Measurements from ENCODE around the gene ELK3.

Gene ELK3

DNA sequence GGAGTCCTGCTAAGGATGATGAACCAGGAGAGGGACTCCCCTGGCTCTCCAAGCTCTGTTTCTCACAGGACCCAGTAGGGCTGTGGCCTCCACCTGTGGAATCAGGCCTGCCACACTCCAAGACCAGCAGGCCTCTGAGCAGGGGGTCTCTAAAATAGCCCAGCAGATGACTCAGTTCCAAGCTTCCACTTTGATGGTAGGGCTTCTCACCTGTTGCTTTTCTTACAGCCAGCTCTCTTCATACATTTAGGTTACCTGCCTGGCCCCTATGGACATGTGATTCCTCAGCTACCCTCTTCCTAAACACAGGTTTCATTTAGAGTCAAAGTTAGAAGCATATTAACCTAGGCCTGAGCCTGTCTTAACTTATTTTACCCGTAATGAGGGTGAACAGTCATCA lies 26.7 kb upstream of the ELK3 start:
- Histone ChIP-seq H3K4me3 (ENCODE audit: low read depth in 1 of 2, low read length in 2 of 2) (no peak overlapping the region), H3K36me3 (ENCODE audit: control insufficient read depth in 1 of 2, insufficient read depth in 2 of 2, low read length in 2 of 2) (no peaks in the 10 kb centered on the region), H3K9me3 (ENCODE audit: control insufficient read depth in 1 of 2, low read length in 2 of 2) (no peaks in the 10 kb centered on the region), H3K4me1 (ENCODE audit: control insufficient read depth in 1 of 2, insufficient read depth in 2 of 2, low read length in 2 of 2) (no peaks in the 10 kb centered on the region), H3K27me3 (ENCODE audit: low read depth, low read length) (no peaks in the 10 kb centered on the region), H3K27ac (ENCODE audit: low read length) (no peak overlapping the region)

DNA sequence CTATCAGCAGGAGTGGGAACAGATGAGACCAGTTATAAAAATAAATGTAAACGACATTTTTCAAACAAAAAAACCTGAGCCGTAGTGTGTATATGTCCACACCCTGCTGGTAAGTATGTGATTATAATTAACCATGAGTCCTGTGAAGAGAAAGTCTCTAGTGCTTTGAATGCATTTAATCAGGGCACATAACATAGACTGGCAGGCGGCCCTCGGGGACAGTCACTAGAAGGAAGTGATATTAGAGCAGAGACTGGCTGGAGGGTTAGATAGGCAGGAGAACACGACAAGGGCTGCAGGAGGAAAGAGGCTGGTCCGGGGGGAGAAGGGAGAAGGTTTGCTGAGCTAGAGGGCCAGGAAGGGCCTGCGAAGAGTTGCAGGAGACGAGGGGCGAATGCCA lies 23.8 kb upstream of the ELK3 start:
- Histone ChIP-seq H3K27me3 (ENCODE audit: low read depth, low read length) (no peaks in the 10 kb centered on the region), H3K9me3 (ENCODE audit: control insufficient read depth in 1 of 2, low read length in 2 of 2) (no peaks in the 10 kb centered on the region), H3K27ac (ENCODE audit: low read length) (no peak overlapping the region), H3K4me1 (ENCODE audit: control insufficient read depth in 1 of 2, insufficient read depth in 2 of 2, low read length in 2 of 2) (no peaks in the 10 kb centered on the region), H3K4me3 (ENCODE audit: low read depth in 1 of 2, low read length in 2 of 2) (no peak overlapping the region), H3K36me3 (ENCODE audit: control insufficient read depth in 1 of 2, insufficient read depth in 2 of 2, low read length in 2 of 2) (no peaks in the 10 kb centered on the region)

DNA sequence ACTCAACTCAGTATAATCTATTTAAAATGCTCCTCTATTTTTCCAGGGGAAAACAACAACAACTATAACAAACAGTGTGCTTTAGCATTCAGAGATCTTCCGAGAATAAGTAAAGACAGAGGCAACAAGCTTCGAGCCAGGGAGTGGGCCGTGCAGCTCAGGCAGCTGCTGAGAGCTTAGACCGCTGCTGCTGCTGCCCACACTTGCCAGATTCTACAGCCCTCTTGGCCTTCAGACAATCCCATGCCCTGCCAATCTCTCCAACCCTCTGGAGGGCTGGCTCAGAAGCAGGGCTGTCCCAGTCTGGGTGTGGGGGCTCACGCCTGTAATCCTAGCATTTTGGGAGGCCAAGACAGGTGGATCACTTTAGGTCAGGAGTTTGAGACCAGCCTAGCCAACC lies 23.4 kb upstream of the ELK3 start:
- Histone ChIP-seq H3K4me1 (ENCODE audit: control insufficient read depth in 1 of 2, insufficient read depth in 2 of 2, low read length in 2 of 2) (no peaks in the 10 kb centered on the region), H3K4me3 (ENCODE audit: low read depth in 1 of 2, low read length in 2 of 2) (no peak overlapping the region), H3K36me3 (ENCODE audit: control insufficient read depth in 1 of 2, insufficient read depth in 2 of 2, low read length in 2 of 2) (no peaks in the 10 kb centered on the region), H3K27me3 (ENCODE audit: low read depth, low read length) (no peaks in the 10 kb centered on the region), H3K27ac (ENCODE audit: low read length) (no peak overlapping the region), H3K9me3 (ENCODE audit: control insufficient read depth in 1 of 2, low read length in 2 of 2) (no peaks in the 10 kb centered on the region)

DNA sequence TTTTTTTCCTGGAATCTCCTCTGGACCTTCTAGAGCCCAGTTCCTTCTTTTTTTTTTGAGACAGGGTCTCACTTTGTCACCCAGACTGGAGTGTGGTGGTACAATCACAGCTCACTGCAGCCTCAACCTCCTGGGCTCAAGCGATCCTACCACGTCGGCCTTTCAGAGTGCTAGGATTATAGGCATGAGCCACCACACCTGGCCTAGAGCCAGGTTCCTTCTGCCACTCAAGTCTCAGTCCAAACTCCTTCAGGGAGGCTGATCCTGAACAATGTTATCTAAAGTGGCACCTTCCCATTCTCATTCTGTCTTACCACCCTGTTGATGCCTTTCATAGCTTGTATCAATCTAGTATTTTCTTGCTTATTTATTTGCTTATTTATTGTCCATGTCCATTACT lies 22.3 kb upstream of the ELK3 start:
- H3K36me3 ChIP-seq (ENCODE audit: control insufficient read depth in 1 of 2, insufficient read depth in 2 of 2, low read length in 2 of 2), result no peaks in the 10 kb centered on the region
- no peaks in the 10 kb centered on the region for H3K27me3 ChIP-seq (ENCODE audit: low read depth, low read length)
- H3K9me3 ChIP-seq (ENCODE audit: control insufficient read depth in 1 of 2, low read length in 2 of 2), result peaks cover 6 to 10% of the 10 kb centered on the region in 2 donors
- no peaks in the 10 kb centered on the region for H3K4me1 ChIP-seq (ENCODE audit: control insufficient read depth in 1 of 2, insufficient read depth in 2 of 2, low read length in 2 of 2)
- no peak overlapping the region for H3K4me3 ChIP-seq (ENCODE audit: low read depth in 1 of 2, low read length in 2 of 2)
- no peak overlapping the region for H3K27ac ChIP-seq (ENCODE audit: low read length)

DNA sequence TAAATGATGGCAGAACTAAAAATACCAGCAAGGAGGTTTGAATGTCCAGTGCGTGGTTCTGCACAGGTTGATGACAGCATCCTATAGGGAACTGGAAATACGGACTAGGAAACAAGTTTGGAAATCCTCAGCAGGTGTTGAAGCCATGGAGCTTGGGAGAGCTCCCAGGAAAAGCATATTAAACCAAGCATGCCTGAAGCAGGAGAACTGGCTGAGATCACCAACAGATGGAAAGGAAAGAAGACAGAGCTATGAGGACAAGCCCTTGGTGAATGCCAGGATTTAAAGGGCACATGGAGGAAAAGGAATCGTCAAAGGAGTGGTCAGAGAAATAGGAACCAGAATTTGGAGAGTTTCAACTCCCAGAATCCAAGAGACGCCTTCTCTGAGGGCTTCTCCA lies 21.2 kb upstream of the ELK3 start:
- H3K4me1 ChIP-seq (ENCODE audit: control insufficient read depth in 1 of 2, insufficient read depth in 2 of 2, low read length in 2 of 2), result no peaks in the 10 kb centered on the region
- H3K9me3 ChIP-seq (ENCODE audit: control insufficient read depth in 1 of 2, low read length in 2 of 2), result peaks cover 9 to 11% of the 10 kb centered on the region in 2 donors
- no peaks in the 10 kb centered on the region for H3K36me3 ChIP-seq (ENCODE audit: control insufficient read depth in 1 of 2, insufficient read depth in 2 of 2, low read length in 2 of 2)
- no peaks in the 10 kb centered on the region for H3K27me3 ChIP-seq (ENCODE audit: low read depth, low read length)
- no peak overlapping the region for H3K27ac ChIP-seq (ENCODE audit: low read length)
- no peak overlapping the region for H3K4me3 ChIP-seq (ENCODE audit: low read depth in 1 of 2, low read length in 2 of 2)

DNA sequence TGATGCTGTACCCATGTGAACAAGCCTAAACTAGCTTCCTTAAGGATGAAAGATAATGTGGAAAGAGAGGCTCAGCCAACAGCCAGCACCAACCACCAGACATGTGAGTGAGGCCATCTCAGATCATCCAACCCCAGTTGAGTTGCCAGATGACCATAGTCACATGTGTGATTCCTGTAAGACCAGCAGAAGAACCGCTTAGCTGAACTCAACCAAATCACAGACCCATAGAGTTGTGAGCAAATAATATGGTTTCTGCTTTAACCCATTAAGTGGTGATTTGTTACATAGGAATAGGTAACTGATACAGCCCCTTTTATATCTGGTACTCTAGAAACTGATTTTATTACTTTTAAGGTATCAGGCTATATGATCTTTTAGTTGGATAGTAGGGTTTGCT lies 17.6 kb upstream of the ELK3 start:
- no peaks in the 10 kb centered on the region for H3K36me3 ChIP-seq (ENCODE audit: control insufficient read depth in 1 of 2, insufficient read depth in 2 of 2, low read length in 2 of 2)
- H3K9me3 ChIP-seq (ENCODE audit: control insufficient read depth in 1 of 2, low read length in 2 of 2), result peaks cover 9 to 11% of the 10 kb centered on the region in 2 donors
- H3K27ac ChIP-seq (ENCODE audit: low read length), result no peak overlapping the region
- no peaks in the 10 kb centered on the region for H3K27me3 ChIP-seq (ENCODE audit: low read depth, low read length)
- H3K4me3 ChIP-seq (ENCODE audit: low read depth in 1 of 2, low read length in 2 of 2), result no peak overlapping the region
- H3K4me1 ChIP-seq (ENCODE audit: control insufficient read depth in 1 of 2, insufficient read depth in 2 of 2, low read length in 2 of 2), result no peaks in the 10 kb centered on the region

DNA sequence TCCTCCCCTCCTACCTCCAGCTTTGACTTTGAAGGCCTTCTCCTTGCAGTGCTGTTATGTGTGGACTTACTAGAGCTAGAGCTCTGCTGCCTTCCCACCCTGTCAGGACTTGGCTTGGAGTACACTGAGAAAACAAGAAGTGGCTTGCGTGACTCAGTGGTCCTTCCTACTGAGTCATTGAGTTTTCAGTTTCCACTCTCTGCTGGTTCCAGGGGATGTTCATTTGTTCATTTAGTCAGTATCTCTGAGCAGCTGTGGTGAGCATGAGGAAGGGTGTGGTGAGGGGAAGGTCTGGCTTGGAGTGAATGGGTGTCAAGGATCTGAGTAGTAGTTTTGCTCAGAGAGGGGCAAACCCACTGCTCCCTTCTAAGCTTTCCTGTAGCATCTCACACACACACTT lies 17.2 kb upstream of the ELK3 start:
- no peaks in the 10 kb centered on the region for H3K36me3 ChIP-seq (ENCODE audit: control insufficient read depth in 1 of 2, insufficient read depth in 2 of 2, low read length in 2 of 2)

DNA sequence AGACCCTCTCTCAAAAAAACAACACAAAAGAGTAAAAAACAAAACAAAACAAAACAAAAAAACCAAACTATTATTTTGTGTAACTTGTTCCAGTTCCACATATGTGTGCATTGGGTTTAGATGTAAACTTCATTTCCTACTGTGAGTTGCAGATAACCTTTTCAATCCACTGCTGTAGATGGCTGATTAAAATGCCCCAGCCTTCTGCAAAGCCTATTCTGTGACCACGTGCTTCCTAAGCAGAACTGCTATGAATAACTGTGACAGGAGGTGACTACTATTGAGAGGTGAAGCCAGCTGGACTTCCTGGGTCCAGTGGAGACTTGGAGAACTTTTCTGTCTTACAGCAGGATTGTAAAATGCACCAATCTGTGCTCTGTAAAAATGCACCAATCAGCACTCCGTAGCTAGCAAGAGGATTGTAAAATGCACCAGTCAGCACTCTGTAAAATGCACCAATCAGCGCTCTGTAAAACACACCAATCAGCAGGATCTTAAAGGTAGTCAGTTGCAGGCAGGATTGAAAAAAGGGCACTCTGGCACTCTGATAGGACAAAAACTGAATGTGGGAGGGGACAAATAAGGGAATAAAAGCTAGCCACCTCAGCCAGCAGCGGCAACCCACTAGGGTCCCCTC lies 10.3 kb upstream of the ELK3 start:
- Histone ChIP-seq H3K9me3 (ENCODE audit: control insufficient read depth in 1 of 2, low read length in 2 of 2) (no peaks in the 10 kb centered on the region), H3K4me3 (ENCODE audit: low read depth in 1 of 2, low read length in 2 of 2) (no peak overlapping the region), H3K27me3 (ENCODE audit: low read depth, low read length) (no peaks in the 10 kb centered on the region)

More for the DNA sequence above, 17.2 kb upstream of the ELK3 start:
- no peak overlapping the region for H3K27ac ChIP-seq (ENCODE audit: low read length)
- peaks cover 9 to 11% of the 10 kb centered on the region in 2 donors for H3K9me3 ChIP-seq (ENCODE audit: control insufficient read depth in 1 of 2, low read length in 2 of 2)
- H3K4me3 ChIP-seq (ENCODE audit: low read depth in 1 of 2, low read length in 2 of 2), result no peak overlapping the region
- no peaks in the 10 kb centered on the region for H3K4me1 ChIP-seq (ENCODE audit: control insufficient read depth in 1 of 2, insufficient read depth in 2 of 2, low read length in 2 of 2)
- no peaks in the 10 kb centered on the region for H3K27me3 ChIP-seq (ENCODE audit: low read depth, low read length)

DNA sequence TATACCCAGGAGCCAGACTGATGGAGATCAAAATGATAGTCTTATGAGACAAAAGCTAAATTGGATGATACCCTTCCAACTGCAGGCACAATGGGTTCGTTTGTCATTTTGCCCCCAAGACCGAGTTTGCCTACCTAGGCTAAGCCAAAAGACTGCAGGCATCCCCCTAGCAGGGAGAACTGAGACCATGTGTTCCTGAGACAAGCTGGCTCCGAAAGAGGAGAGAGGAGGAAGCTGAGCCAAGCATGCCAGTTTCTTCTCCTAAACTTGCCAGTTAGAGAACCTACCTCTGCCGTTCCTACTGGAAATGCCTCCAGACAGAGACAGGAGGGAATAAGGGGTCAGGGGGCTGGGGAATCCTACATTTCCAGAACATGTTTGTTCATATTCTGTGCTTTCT lies 8.3 kb upstream of the ELK3 start:
- Histone ChIP-seq H3K27me3 (ENCODE audit: low read depth, low read length) (no peaks in the 10 kb centered on the region), H3K27ac (ENCODE audit: low read length) (no peak overlapping the region), H3K4me3 (ENCODE audit: low read depth in 1 of 2, low read length in 2 of 2) (no peak overlapping the region), H3K4me1 (ENCODE audit: control insufficient read depth in 1 of 2, insufficient read depth in 2 of 2, low read length in 2 of 2) (no peaks in the 10 kb centered on the region), H3K36me3 (ENCODE audit: control insufficient read depth in 1 of 2, insufficient read depth in 2 of 2, low read length in 2 of 2) (no peaks in the 10 kb centered on the region), H3K9me3 (ENCODE audit: control insufficient read depth in 1 of 2, low read length in 2 of 2) (no peaks in the 10 kb centered on the region)

More for the DNA sequence above, 10.3 kb upstream of the ELK3 start:
- Histone ChIP-seq H3K4me1 (ENCODE audit: control insufficient read depth in 1 of 2, insufficient read depth in 2 of 2, low read length in 2 of 2) (no peaks in the 10 kb centered on the region), H3K36me3 (ENCODE audit: control insufficient read depth in 1 of 2, insufficient read depth in 2 of 2, low read length in 2 of 2) (no peaks in the 10 kb centered on the region), H3K27ac (ENCODE audit: low read length) (no peak overlapping the region)

DNA sequence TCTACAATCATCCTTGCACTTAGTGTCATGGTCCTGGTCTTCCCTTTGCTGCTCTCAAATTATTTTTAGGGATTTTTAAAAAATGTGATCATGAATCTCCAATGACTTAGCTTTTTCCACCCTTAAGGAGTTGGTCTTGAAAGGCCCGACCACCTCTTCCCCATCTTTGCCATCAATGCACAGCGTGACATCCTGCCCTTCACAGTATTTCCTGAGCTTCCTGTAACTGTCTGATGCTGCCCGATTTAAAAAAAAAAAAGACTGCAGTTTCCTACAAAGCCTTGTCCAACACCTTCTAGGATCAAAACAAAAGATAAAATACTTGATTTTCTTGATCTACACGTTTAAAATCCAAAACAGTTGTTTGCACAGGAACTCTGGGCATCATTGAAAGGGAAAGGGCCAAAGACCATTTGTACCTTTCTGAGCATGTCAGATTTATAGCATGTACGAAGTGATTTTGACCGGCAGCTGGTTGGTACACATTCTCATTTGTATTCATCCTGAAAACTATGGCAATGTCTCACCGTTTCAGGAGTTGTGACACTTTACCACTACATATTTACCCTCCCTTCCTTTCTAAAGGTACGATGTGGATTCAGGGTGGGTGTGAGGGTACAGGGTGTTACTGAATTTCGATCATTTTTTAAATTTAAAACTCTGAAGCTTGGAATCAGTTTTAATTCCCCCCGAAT lies 7.4 kb upstream of the ELK3 start:
- H3K4me3 ChIP-seq (ENCODE audit: low read depth in 1 of 2, low read length in 2 of 2), result no peak overlapping the region
- no peak overlapping the region for H3K27ac ChIP-seq (ENCODE audit: low read length)
- no peaks in the 10 kb centered on the region for H3K4me1 ChIP-seq (ENCODE audit: control insufficient read depth in 1 of 2, insufficient read depth in 2 of 2, low read length in 2 of 2)
- H3K27me3 ChIP-seq (ENCODE audit: low read depth, low read length), result no peaks in the 10 kb centered on the region
- H3K36me3 ChIP-seq (ENCODE audit: control insufficient read depth in 1 of 2, insufficient read depth in 2 of 2, low read length in 2 of 2), result no peaks in the 10 kb centered on the region
- H3K9me3 ChIP-seq (ENCODE audit: control insufficient read depth in 1 of 2, low read length in 2 of 2), result no peaks in the 10 kb centered on the region

DNA sequence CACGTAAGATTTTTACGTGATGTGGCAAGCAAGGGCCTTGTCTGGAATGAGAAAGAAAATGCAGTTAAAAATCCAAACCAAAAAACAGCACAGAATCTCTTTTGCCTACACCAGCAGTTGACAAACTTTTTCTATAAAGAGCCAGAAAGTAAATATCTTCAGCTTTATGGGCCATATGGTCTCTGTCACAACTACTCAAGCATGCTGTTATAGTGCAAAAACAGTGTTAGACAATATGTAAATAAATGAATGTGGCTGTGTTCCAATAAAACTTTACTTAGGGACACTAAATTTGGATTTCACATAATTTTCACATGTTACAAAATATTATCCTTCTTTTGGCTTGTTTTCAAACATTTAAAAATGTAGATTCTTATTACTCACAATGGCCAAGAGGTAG lies 6.2 kb upstream of the ELK3 start:
- Histone ChIP-seq H3K27ac (ENCODE audit: low read length) (no peak overlapping the region), H3K4me1 (ENCODE audit: control insufficient read depth in 1 of 2, insufficient read depth in 2 of 2, low read length in 2 of 2) (no peaks in the 10 kb centered on the region), H3K27me3 (ENCODE audit: low read depth, low read length) (no peaks in the 10 kb centered on the region), H3K4me3 (ENCODE audit: low read depth in 1 of 2, low read length in 2 of 2) (no peak overlapping the region), H3K36me3 (ENCODE audit: control insufficient read depth in 1 of 2, insufficient read depth in 2 of 2, low read length in 2 of 2) (no peaks in the 10 kb centered on the region), H3K9me3 (ENCODE audit: control insufficient read depth in 1 of 2, low read length in 2 of 2) (no peaks in the 10 kb centered on the region)

DNA sequence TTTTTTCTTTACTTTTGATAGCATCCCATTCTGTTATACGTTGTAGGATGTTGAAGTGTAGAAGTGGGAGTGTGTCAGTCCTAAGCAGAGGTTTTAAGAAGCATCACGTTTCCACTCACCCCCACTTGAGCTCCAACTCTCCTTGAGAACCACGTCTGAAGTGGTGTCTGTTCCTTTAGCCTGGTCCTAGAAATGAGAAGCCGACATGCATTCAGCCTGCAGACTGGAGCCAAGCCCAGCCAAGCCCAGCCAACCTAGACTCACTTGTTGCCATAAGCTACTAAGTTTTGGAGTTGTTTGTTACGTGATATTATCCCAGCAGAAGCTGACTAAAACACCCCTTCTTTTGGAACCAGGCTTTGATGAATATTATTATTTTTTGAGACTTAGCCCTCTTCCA lies 4.4 kb upstream of the ELK3 start:
- H3K4me1 ChIP-seq (ENCODE audit: control insufficient read depth in 1 of 2, insufficient read depth in 2 of 2, low read length in 2 of 2), result no peaks in the 10 kb centered on the region
- H3K9me3 ChIP-seq (ENCODE audit: control insufficient read depth in 1 of 2, low read length in 2 of 2), result no peaks in the 10 kb centered on the region
- H3K27ac ChIP-seq (ENCODE audit: low read length), result no peak overlapping the region
- H3K27me3 ChIP-seq (ENCODE audit: low read depth, low read length), result no peaks in the 10 kb centered on the region
- H3K4me3 ChIP-seq (ENCODE audit: low read depth in 1 of 2, low read length in 2 of 2), result no peak overlapping the region
- no peaks in the 10 kb centered on the region for H3K36me3 ChIP-seq (ENCODE audit: control insufficient read depth in 1 of 2, insufficient read depth in 2 of 2, low read length in 2 of 2)

All from muscle layer of duodenum (tissue), 2 donors.